GM12878 (cell line): ENCODE results near the gene GLI1. TPM values are rescaled to one million over a fixed set of nuclear protein-coding genes. Genes with fewer than 3 reads are reported as not detected.

Source experiments
- ATAC-seq: fragments of 200-7000 bp; cut with Tn5 transposase; 3 replicates; pipeline ENCODE4 v1.9.1; 2020; ENCODE audit warnings: mild to moderate bottlenecking, moderate library complexity
- BruUV-seq: library from RNA; stranded (reverse); fragments of 400-500 nt; replicated peaks from 2 replicates; lab custom pipeline; 2021; lab: Mats Ljungman, UMichigan
- CTCF ChIA-PET: fragments of 300-600 bp; sonication (Branson Sonifier 250); formaldehyde crosslinking; extraction: SDS; loops from one replicate; lab custom pipeline; 2021; ENCODE audit warnings: inconsistent platforms; lab: Yijun Ruan, JAX
- POLR2A ChIA-PET: fragments of 350-600 bp; formaldehyde crosslinking; extraction: SDS; loops from one replicate; lab custom pipeline; 2021; ENCODE audit warnings: inconsistent platforms; lab: Charles Lee
- RAD21 ChIA-PET: fragments of 300-600 bp; sonication (Branson Sonifier 250); formaldehyde crosslinking; loops from one replicate; lab custom pipeline; 2023; ENCODE audit warnings: antibody characterized with exemption; ENCODE audit not compliant: unreplicated experiment; lab: Charles Lee
- SMC1A ChIA-PET: fragments of 300-600 bp; sonication (Branson Sonifier 250); formaldehyde crosslinking; loops from one replicate; lab custom pipeline; 2023; ENCODE audit not compliant: unreplicated experiment, uncharacterized antibody; lab: Charles Lee
- DNase-seq: peaks from one replicate; pipeline ENCODE4 v3.0.0-alpha.2; 2011; ENCODE audit warnings: low read depth, low spot score
- FAIRE-seq: peaks from 3 replicates; lab custom pipeline; 2011; peaks lifted over from hg19 to GRCh38; lab: Jason Lieb, UNC
- H2AFZ ChIP-seq: 2 replicates; pipeline ENCODE4 v1.6.0; 2011; ENCODE audit warnings: low read depth, low read length, control low read depth; ENCODE audit not compliant: control insufficient read depth
- H3K27ac ChIP-seq: 2 replicates; pipeline ENCODE4 v1.5.1; 2011; ENCODE audit warnings: control low read depth; ENCODE audit not compliant: control insufficient read depth, insufficient read depth
- H3K27me3 ChIP-seq, 2 experiments: replicated peaks in 1 of 2; 2 replicates each; pipeline versions ENCODE4 v1.6.0 to v1.6.1; 2011; ENCODE audit warnings: low read length in 1 of 2; ENCODE audit not compliant: control insufficient read depth in 2 of 2, insufficient read depth in 2 of 2
- H3K36me3 ChIP-seq, 2 experiments: 2 replicates each; pipeline ENCODE4 v1.5.1; 2011; ENCODE audit warnings: low read length in 1 of 2; ENCODE audit not compliant: control insufficient read depth in 2 of 2, insufficient read depth in 2 of 2
- H3K4me1 ChIP-seq: 2 replicates; pipeline ENCODE4 v1.6.1; 2011; ENCODE audit warnings: mild to moderate bottlenecking, low read length, moderate library complexity, mixed read lengths; ENCODE audit not compliant: control insufficient read depth, insufficient read depth
- H3K4me2 ChIP-seq: 2 replicates; pipeline ENCODE4 v1.6.0; 2011; ENCODE audit warnings: control low read depth; ENCODE audit not compliant: control insufficient read depth, insufficient read depth
- H3K4me3 ChIP-seq: fragments of 200-600 bp; sonication (generic); 2 replicates; pipeline ENCODE4 v1.5.1; 2016
- H3K79me2 ChIP-seq: 2 replicates; pipeline ENCODE4 v1.6.0; 2011; ENCODE audit warnings: low read length; ENCODE audit not compliant: control insufficient read depth, insufficient read depth
- H3K9ac ChIP-seq: 2 replicates; pipeline ENCODE4 v1.8.0; 2011; ENCODE audit warnings: low read length, control low read depth, mixed read lengths; ENCODE audit not compliant: control insufficient read depth, insufficient read depth
- H3K9me3 ChIP-seq: replicated peaks from 3 replicates; pipeline ENCODE4 v1.5.1; 2011; ENCODE audit warnings: mild to moderate bottlenecking, low read length; ENCODE audit not compliant: control insufficient read depth, insufficient read depth
- H4K20me1 ChIP-seq: 2 replicates; pipeline ENCODE4 v1.6.0; 2011; ENCODE audit not compliant: control insufficient read depth, insufficient read depth
- CEBPB ChIP-seq, 2 experiments: fragments of 150-350 bp in 1 of 2; IDR thresholded peaks; 2 replicates each; pipeline ENCODE4 v1.6.1; 2012 to 2014; ENCODE audit warnings: low read depth in 2 of 2, low read length in 2 of 2, borderline replicate concordance in 1 of 2, inconsistent platforms in 1 of 2
- NR2C2 ChIP-seq: IDR thresholded peaks from 2 replicates; pipeline ENCODE4 v1.6.1; 2011; ENCODE audit warnings: borderline replicate concordance, low read depth; ENCODE audit not compliant: control insufficient read depth, insufficient read length
- NRF1 ChIP-seq: conservative IDR thresholded peaks from 2 replicates; pipeline ENCODE4 v1.6.1; 2011; ENCODE audit warnings: mild to moderate bottlenecking, low read depth, low read length, improper control_type of control experiment
- RAD51 ChIP-seq: fragments of 450-650 bp; IDR thresholded peaks from 2 replicates; pipeline ENCODE4 v1.6.1; 2016; ENCODE audit warnings: moderate library complexity, mild to moderate bottlenecking, inconsistent platforms
- ZBED1 ChIP-seq: IDR thresholded peaks from 2 replicates; pipeline ENCODE4 v1.6.1; 2016; ENCODE audit warnings: borderline replicate concordance
- ZNF217 ChIP-seq: fragments of 450-650 bp; IDR thresholded peaks from 2 replicates; pipeline ENCODE4 v1.6.1; 2017; ENCODE audit warnings: antibody characterized with exemption, mild to moderate bottlenecking
- WGBS: methylation state at CpG from one replicate; pipeline ENCODE4 v1.1.6; 2016; ENCODE audit warnings: low lambda C conversion rate; ENCODE audit not compliant: insufficient replicate concordance, insufficient coverage; ENCODE audit errors: missing lambda C conversion rate; 5-methylcytosine and 5-hydroxymethylcytosine counted together
- in situ Hi-C: fragments of 300-500 bp; cut with MboI; formaldehyde crosslinking; loops from 9 replicates; pipeline ENCODE4 v1.14.3; 2018; ENCODE audit warnings: mixed read lengths
- intact Hi-C: fragments of 100-400 bp; cut with micrococcal nuclease; formaldehyde crosslinking; loops from one replicate; pipeline ENCODE4 v1.14.2; 2022; ENCODE audit not compliant: unreplicated experiment
- polyA plus RNA-seq, 11 experiments: library from polyadenylated mRNA; depleted of rRNA in 4 of 11; unstranded in 6 of 11; stranded (reverse) in 5 of 11; fragments of >200 nt; fragmentation: Nextera tagmentation in 4 of 11; fragmentation: Illumina TruSeq in 1 of 11; extraction: Ambion mirVana in 4 of 11; extraction: Trizol in 1 of 11; gene quantifications; 1 replicate in 1 of 11; 2 replicates in 10 of 11; pipeline versions ENCODE4 v1.2.1 to v1.2.3, GENCODE V29; 2011 to 2016; ENCODE audit warnings: inconsistent platforms in 2 of 11, missing spikeins in 2 of 11, low read depth in 1 of 11
- total RNA-seq, 4 experiments: library from RNA; depleted of rRNA in 3 of 4; stranded (reverse); fragments of >200 nt in 3 of 4; fragmentation: Illumina TruSeq in 1 of 4; extraction: Trizol in 1 of 4; gene quantifications; 2 replicates each; pipeline versions ENCODE4 v1.2.1 to v1.2.3, GENCODE V29; 2013 to 2021
- TF ChIP-seq, protein P1 (sequence below): IDR thresholded peaks from 2 replicates; pipeline ENCODE4 v1.6.1; 2012; ENCODE audit warnings: improper control_type of control experiment, low read depth, low read length; ENCODE audit not compliant: insufficient replicate concordance
- TF ChIP-seq, protein P2 (sequence below): fragments of 450-650 bp; IDR thresholded peaks from 2 replicates; pipeline ENCODE4 v1.6.1; 2016; ENCODE audit warnings: mild to moderate bottlenecking, moderate library complexity, borderline replicate concordance
- TF ChIP-seq, protein P3 (sequence below): fragments of 450-650 bp; formaldehyde crosslinking; IDR thresholded peaks from 2 replicates; pipeline ENCODE4 v1.4.0; 2022; ENCODE audit warnings: mild to moderate bottlenecking, moderate library complexity

GLI1 gene
- total and polyA plus RNA-seq, 10 of the 15 experiments (the other 5 are each of a cell fraction or from before 2014, with no cell fraction given) = 0.27 to 1.2 (median 0.49) TPM

DNA sequence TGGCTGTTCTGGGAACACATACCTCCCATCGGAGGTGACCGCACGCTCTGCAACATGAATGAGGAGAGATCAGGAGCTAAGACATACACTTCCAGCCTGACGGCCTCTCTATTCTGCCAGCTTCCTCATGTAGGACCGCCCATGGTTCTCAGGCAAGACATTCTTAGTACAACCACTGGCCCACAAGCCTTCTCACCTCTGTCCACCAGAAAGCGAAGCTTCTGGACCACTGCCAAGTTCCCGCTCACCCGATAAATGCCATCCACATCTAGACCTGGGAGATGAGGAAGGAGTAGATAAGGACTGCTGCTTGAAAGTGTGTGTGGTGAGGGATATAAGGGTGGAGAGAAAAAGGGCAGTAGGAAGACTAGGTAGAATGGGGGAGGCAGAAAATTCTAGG lies 14.8 kb downstream of the GLI1 start:
- RAD21 ChIA-PET = no interaction called here
- ATAC-seq = no peak
- Histone ChIP-seq H4K20me1 (no peaks in the 10 kb centered on the region), H3K79me2 (peaks cover 44% of the 10 kb centered on the region), H3K4me1 (peaks cover 21% of the 10 kb centered on the region), H3K9me3 (no peaks in the 10 kb centered on the region), H3K9ac (no peak overlapping the region), H3K27ac (no peak overlapping the region), H3K4me2 (peak overlapping the region; percentile 31; the same call in 1 of the 2 replicates), H3K4me3 (no peak overlapping the region), H3K36me3 (peaks cover 1 to 27% of the 10 kb centered on the region in 2 experiments), H2AFZ (no peak overlapping the region), H3K27me3 (no peaks in the 10 kb centered on the region)
- no peak for DNase-seq
- CTCF ChIA-PET = interaction anchor here (0.6 to 8.1 kb wide), 7 partner anchors 9 to 163 kb away, joined by 3 to 114 read pairs (median 3); partner anchors contain the start of gene GLI1
- no peak for FAIRE-seq
- SMC1A ChIA-PET = no interaction called here
- POLR2A ChIA-PET = interaction anchor here (0.6 to 1.3 kb wide), 4 partner anchors 8 to 19 kb away, joined by 3 read pairs; partner anchors contain the start of gene INHBE
- BruUV-seq = no TSS peak
- intact Hi-C loops = loop anchor here (10.0 kb wide), 1 partner anchor 280 kb away; the partner anchor contains the start of genes CDK4 and MARCHF9
- 98% methylated on average over 8 of the region's 8 CpGs for WGBS
- in situ Hi-C loops = no loop called here
- TF ChIP-seq RAD51 = no peak
- TF ChIP-seq, protein P1, sequence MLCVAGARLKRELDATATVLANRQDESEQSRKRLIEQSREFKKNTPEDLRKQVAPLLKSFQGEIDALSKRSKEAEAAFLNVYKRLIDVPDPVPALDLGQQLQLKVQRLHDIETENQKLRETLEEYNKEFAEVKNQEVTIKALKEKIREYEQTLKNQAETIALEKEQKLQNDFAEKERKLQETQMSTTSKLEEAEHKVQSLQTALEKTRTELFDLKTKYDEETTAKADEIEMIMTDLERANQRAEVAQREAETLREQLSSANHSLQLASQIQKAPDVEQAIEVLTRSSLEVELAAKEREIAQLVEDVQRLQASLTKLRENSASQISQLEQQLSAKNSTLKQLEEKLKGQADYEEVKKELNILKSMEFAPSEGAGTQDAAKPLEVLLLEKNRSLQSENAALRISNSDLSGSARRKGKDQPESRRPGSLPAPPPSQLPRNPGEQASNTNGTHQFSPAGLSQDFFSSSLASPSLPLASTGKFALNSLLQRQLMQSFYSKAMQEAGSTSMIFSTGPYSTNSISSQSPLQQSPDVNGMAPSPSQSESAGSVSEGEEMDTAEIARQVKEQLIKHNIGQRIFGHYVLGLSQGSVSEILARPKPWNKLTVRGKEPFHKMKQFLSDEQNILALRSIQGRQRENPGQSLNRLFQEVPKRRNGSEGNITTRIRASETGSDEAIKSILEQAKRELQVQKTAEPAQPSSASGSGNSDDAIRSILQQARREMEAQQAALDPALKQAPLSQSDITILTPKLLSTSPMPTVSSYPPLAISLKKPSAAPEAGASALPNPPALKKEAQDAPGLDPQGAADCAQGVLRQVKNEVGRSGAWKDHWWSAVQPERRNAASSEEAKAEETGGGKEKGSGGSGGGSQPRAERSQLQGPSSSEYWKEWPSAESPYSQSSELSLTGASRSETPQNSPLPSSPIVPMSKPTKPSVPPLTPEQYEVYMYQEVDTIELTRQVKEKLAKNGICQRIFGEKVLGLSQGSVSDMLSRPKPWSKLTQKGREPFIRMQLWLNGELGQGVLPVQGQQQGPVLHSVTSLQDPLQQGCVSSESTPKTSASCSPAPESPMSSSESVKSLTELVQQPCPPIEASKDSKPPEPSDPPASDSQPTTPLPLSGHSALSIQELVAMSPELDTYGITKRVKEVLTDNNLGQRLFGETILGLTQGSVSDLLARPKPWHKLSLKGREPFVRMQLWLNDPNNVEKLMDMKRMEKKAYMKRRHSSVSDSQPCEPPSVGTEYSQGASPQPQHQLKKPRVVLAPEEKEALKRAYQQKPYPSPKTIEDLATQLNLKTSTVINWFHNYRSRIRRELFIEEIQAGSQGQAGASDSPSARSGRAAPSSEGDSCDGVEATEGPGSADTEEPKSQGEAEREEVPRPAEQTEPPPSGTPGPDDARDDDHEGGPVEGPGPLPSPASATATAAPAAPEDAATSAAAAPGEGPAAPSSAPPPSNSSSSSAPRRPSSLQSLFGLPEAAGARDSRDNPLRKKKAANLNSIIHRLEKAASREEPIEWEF = no peak
- TF ChIP-seq, protein P2, sequence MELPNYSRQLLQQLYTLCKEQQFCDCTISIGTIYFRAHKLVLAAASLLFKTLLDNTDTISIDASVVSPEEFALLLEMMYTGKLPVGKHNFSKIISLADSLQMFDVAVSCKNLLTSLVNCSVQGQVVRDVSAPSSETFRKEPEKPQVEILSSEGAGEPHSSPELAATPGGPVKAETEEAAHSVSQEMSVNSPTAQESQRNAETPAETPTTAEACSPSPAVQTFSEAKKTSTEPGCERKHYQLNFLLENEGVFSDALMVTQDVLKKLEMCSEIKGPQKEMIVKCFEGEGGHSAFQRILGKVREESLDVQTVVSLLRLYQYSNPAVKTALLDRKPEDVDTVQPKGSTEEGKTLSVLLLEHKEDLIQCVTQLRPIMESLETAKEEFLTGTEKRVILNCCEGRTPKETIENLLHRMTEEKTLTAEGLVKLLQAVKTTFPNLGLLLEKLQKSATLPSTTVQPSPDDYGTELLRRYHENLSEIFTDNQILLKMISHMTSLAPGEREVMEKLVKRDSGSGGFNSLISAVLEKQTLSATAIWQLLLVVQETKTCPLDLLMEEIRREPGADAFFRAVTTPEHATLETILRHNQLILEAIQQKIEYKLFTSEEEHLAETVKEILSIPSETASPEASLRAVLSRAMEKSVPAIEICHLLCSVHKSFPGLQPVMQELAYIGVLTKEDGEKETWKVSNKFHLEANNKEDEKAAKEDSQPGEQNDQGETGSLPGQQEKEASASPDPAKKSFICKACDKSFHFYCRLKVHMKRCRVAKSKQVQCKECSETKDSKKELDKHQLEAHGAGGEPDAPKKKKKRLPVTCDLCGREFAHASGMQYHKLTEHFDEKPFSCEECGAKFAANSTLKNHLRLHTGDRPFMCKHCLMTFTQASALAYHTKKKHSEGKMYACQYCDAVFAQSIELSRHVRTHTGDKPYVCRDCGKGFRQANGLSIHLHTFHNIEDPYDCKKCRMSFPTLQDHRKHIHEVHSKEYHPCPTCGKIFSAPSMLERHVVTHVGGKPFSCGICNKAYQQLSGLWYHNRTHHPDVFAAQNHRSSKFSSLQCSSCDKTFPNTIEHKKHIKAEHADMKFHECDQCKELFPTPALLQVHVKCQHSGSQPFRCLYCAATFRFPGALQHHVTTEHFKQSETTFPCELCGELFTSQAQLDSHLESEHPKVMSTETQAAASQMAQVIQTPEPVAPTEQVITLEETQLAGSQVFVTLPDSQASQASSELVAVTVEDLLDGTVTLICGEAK = no peak
- TF ChIP-seq NRF1 = no peak
- TF ChIP-seq, protein P3, sequence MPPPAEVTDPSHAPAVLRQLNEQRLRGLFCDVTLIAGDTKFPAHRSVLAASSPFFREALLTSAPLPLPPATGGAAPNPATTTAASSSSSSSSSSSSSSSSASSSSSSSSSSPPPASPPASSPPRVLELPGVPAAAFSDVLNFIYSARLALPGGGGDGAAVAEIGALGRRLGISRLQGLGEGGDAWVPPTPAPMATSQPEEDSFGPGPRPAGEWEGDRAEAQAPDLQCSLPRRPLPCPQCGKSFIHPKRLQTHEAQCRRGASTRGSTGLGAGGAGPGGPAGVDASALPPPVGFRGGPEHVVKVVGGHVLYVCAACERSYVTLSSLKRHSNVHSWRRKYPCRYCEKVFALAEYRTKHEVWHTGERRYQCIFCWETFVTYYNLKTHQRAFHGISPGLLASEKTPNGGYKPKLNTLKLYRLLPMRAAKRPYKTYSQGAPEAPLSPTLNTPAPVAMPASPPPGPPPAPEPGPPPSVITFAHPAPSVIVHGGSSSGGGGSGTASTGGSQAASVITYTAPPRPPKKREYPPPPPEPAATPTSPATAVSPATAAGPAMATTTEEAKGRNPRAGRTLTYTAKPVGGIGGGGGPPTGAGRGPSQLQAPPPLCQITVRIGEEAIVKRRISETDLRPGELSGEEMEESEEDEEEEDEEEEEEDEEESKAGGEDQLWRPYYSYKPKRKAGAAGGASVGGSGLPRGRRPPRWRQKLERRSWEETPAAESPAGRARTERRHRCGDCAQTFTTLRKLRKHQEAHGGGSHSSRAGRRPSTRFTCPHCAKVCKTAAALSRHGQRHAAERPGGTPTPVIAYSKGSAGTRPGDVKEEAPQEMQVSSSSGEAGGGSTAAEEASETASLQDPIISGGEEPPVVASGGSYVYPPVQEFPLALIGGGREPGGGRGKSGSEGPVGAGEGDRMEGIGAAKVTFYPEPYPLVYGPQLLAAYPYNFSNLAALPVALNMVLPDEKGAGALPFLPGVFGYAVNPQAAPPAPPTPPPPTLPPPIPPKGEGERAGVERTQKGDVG (CRISPR knock-in tag) = no peak
- no peak for TF ChIP-seq CEBPB (IDR thresholded peaks at IDR 0.05; ENCODE audit: borderline replicate concordance in 1 of 2, low read depth in 2 of 2, low read length in 2 of 2)
- no peak for TF ChIP-seq ZNF217
- TF ChIP-seq NR2C2 = no peak
- TF ChIP-seq ZBED1 = no peak
